Lung (tissue), 12 donors: ENCODE measurements around the gene TAF8. TPM values are rescaled to one million over a fixed set of nuclear protein-coding genes. Genes with fewer than 3 reads are reported as not detected.

ENCODE experiments used
- ATAC-seq: fragments of 200-7000 bp; cut with Tn5 transposase; one replicate; pipeline ENCODE4 v1.9.1; 2020; ENCODE audit warnings: moderate number of reproducible peaks; ENCODE audit not compliant: insufficient read depth, low FRiP score
- DNase-seq, 3 donors: peaks; one replicate each; pipeline ENCODE4 v3.0.0-alpha.2; 2013 to 2017
- H3K27ac ChIP-seq, 2 donors: one replicate each; pipeline ENCODE4 v1.5.1; 2013; ENCODE audit warnings: mild to moderate bottlenecking in 2 of 2, moderate library complexity in 2 of 2, control low read depth in 1 of 2, inconsistent platforms in 1 of 2, low read depth in 1 of 2, low read length in 1 of 2
- H3K27me3 ChIP-seq, 3 donors: one replicate each; pipeline ENCODE4 v1.5.1; 2013; ENCODE audit warnings: low read length in 2 of 3; ENCODE audit not compliant: control insufficient read depth in 3 of 3, insufficient read depth in 3 of 3
- H3K36me3 ChIP-seq, 4 donors: one replicate each; pipeline ENCODE4 v1.5.1; 2013; ENCODE audit warnings: low read length in 4 of 4, mild to moderate bottlenecking in 1 of 4, moderate library complexity in 1 of 4; ENCODE audit not compliant: control insufficient read depth in 4 of 4, insufficient read depth in 4 of 4
- H3K4me1 ChIP-seq, 5 donors: one replicate each; pipeline ENCODE4 v1.5.1; 2013; ENCODE audit warnings: low read length in 5 of 5, mild to moderate bottlenecking in 2 of 5, moderate library complexity in 1 of 5; ENCODE audit not compliant: control insufficient read depth in 5 of 5, insufficient read depth in 5 of 5
- H3K4me3 ChIP-seq: one replicate; pipeline ENCODE4 v1.5.1; 2013; ENCODE audit warnings: mild to moderate bottlenecking, control low read depth, moderate library complexity
- H3K9ac ChIP-seq, 2 donors: one replicate each; pipeline ENCODE4 v1.5.1; 2013; ENCODE audit warnings: low read length in 2 of 2, control low read depth in 1 of 2; ENCODE audit not compliant: insufficient read depth in 1 of 2
- H3K9me3 ChIP-seq, 4 donors: one replicate each; pipeline ENCODE4 v1.5.1; 2013; ENCODE audit warnings: low read length in 3 of 4, mild to moderate bottlenecking in 1 of 4, moderate library complexity in 1 of 4; ENCODE audit not compliant: control insufficient read depth in 4 of 4, insufficient read depth in 3 of 4
- WGBS, 2 donors: extraction: QIAGEN DNeasy Blood & Tissue Kit; methylation state at CpG; one replicate each; pipeline ENCODE4 v1.1.7; 2013; 5-methylcytosine and 5-hydroxymethylcytosine counted together
- polyA plus RNA-seq, 2 donors: library from polyadenylated mRNA; stranded (reverse); fragments of 200-250 nt; gene quantifications; one replicate each; pipeline ENCODE4 v1.2.1, GENCODE V29; 2013
- total RNA-seq, 2 donors: library from RNA; depleted of rRNA in 1 of 2; stranded (reverse); fragments of >200 nt in 1 of 2; gene quantifications; one replicate each; pipeline ENCODE4 v1.2.1, GENCODE V29; 2014 to 2021
- TF ChIP-seq, protein P1 (sequence below): IDR thresholded peaks from 2 replicates; pipeline ENCODE4 v1.5.1; 2012; ENCODE audit warnings: mild to moderate bottlenecking; ENCODE audit errors: control extremely low read depth, extremely low read depth
- donor health status: control.
- donor health status: control.
- donor health status: Bipolar disorder and iron deficiency.
- donor health status: healthy.
- donor health status: DM: yes; HTN: yes; CAD: no.

The TAF8 gene
- total and polyA plus RNA-seq, 4 donors: 14.0 to 26.7 (median 17.0) TPM

DNA sequence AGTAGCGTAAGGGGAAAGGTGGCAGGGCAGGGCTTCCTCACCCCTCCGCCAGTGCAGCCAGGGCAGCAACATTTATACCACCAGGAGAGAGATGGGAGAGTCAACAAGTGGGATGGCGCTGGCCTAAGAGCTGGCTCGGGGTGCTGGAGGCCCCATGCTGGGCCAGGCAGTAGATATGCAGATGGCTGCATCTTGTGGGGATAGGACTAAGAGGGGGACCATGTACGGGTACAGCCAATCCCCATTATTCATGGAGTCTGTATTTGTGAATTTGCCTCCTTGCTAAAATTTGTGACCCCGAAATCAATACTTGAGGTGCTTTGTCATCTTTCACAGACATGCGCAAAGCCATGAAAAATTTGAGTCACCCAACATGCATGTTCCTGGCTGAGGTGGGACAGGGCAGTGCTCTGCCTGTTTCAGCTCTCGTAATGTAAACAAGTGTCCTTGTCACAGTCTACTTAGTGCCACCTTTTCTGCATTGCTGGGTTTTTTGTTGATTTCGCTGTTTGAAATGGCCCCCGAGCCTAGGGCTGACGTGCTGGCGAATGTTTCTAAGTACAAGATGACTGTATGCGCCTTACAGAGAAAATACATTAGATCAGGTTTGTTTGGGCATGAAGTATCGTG, 27.5 kb upstream of the TAF8 start:
- DNase-seq: no peak
- no peak for ATAC-seq
- Histone ChIP-seq H3K9me3 (no peaks in the 10 kb centered on the region), H3K27ac (peak overlapping the region in 1 of 2 donors; percentile 73), H3K9ac (no peak overlapping the region), H3K4me1 (peaks cover 0 to 12% (median 0%) of the 10 kb centered on the region in 5 donors), H3K4me3 (no peak overlapping the region), H3K36me3 (peaks cover 0 to 7% (median 0%) of the 10 kb centered on the region in 4 donors), H3K27me3 (no peaks in the 10 kb centered on the region)
- TF ChIP-seq, protein P1, sequence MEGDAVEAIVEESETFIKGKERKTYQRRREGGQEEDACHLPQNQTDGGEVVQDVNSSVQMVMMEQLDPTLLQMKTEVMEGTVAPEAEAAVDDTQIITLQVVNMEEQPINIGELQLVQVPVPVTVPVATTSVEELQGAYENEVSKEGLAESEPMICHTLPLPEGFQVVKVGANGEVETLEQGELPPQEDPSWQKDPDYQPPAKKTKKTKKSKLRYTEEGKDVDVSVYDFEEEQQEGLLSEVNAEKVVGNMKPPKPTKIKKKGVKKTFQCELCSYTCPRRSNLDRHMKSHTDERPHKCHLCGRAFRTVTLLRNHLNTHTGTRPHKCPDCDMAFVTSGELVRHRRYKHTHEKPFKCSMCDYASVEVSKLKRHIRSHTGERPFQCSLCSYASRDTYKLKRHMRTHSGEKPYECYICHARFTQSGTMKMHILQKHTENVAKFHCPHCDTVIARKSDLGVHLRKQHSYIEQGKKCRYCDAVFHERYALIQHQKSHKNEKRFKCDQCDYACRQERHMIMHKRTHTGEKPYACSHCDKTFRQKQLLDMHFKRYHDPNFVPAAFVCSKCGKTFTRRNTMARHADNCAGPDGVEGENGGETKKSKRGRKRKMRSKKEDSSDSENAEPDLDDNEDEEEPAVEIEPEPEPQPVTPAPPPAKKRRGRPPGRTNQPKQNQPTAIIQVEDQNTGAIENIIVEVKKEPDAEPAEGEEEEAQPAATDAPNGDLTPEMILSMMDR: no peak
- 79 to 83% methylated on average over 14 of the region's 14 CpGs for WGBS, 2 donors

DNA sequence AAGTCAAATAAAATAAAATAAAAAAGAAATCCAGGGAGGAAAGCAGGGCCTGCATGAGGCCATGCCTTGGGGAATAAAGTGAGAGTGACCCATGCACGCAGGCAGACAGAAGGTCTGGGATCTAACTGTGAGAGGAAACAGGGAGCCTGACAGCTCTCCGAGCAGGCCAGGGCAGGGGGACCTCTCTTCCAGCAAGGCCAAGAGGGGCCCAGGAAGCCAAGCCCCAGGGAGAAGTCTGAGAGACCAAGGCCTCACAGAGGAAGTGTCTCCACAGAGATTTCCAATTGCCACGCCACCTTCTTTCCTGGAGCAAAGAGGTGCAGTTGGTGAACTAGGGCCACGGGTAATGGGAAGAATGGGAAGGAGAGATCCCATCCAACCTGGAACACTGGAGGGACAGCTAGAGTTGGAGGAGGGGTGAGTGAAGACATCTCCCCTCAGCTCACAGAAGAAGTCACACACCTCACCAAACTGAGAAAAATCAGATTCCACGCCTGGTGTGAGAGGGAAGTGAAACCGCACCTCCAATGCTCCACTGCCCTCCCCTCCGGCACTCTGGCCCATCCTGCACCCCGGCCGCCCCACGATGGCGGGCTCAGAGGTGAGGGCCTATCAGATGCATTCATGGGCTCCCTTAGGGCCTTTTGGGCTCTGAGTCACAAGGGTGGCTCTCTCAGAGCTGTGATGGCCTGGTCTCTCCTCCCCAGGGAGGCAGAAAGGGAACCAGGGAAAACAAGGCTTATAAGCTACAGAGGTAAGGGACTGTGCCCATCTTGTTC, 25.1 kb upstream of the TAF8 start:
- ATAC-seq (no peak), DNase-seq (no peak)
- Histone ChIP-seq H3K9ac (no peak overlapping the region), H3K36me3 (peaks cover 0 to 9% (median 0%) of the 10 kb centered on the region in 4 donors), H3K27ac (no peak overlapping the region), H3K4me3 (no peak overlapping the region), H3K27me3 (no peaks in the 10 kb centered on the region), H3K4me1 (peaks cover 0 to 25% (median 7%) of the 10 kb centered on the region in 5 donors), H3K9me3 (no peaks in the 10 kb centered on the region)
- TF ChIP-seq, protein P1: no peak
- 81 to 84% methylated on average over 11 of the region's 11 CpGs for WGBS, 2 donors

DNA sequence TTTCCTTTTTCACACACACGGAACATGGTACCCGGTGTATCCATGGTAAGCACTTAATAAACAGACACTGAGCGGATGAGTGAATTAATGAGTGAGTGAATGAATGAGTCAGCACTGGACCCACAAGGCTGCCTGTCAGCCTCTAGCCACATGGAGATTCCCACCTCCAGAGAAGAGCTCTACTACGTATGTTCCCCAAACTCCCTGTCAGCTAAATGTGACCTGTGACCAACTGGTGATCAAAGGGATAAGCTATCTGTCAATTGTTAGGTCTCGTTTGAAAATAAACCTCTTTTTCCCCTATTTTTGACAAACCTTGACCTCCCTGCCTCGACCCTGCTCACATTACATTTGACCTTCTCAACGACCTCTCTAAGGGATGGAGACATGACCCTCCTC, 24.5 kb upstream of the TAF8 start:
- DNase-seq (no peak), ATAC-seq (no peak)
- peaks cover 0 to 11% (median 0%) of the 10 kb centered on the region in 4 donors for H3K36me3 ChIP-seq
- 78 to 84% methylated on average over 7 of the region's 7 CpGs for WGBS, 2 donors
- no peak overlapping the region for H3K9ac ChIP-seq
- no peaks in the 10 kb centered on the region for H3K9me3 ChIP-seq
- TF ChIP-seq, protein P1: no peak
- H3K4me1 ChIP-seq: peaks cover 0 to 29% (median 13%) of the 10 kb centered on the region in 5 donors
- H3K4me3 ChIP-seq: no peak overlapping the region
- no peaks in the 10 kb centered on the region for H3K27me3 ChIP-seq
- H3K27ac ChIP-seq: no peak overlapping the region
